Measurements from ENCODE around the gene PIGQ.
"Not testable (repeated sequence)": the region's sequence is repeated elsewhere in the genome, so short reads cannot be mapped to it uniquely, and the experiment has no call there.

Gene PIGQ

DNA sequence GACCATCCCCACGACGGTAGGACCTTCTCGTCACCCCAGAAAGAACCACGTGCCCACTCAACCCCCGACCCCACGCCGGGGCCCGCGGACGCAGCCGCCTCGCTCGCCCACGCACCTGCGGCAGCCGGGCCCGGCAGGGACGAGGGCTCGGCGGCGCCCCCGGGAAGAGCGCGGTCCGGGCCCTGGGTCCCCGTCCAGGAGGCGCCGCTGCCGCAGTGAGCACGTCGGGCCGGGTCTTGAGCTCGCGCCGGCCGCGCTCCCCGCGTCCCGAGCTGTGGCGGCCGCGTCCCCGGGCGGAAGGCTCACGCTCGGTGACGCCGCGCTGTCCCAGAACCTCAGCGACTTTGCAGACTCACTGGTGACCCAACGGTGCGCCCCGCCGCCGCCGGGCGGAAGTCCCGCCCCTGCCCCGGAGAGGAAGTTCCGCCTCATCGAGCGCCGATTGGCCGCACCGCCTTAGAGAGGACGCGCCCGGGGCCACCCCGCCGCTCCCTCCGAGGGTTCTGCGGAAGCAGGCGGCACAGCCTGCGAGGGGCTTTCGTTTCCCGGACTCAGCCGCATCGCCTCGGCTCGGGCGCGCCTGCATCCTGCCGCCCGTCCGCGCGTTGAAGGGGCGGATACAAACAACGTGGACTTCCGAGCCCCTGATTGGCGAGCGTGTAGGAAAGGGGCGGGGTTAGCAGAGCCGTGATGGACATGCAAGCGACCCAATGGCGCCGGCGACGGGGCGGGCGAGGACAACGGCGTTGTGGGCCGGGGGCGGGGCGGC lies 19.3 kb downstream of the PIGQ start:
- peak; percentile 94 for DNase-seq

GRCh38 chr16:589658-590187 lies 20.0 kb downstream of the PIGQ start, which contains the start of gene RAB40C:
TSS of gene RAB40C (plus strand) at chr16:590066. CDS start at chr16:590292, 226 bp downstream.
- peak; percentile 97 for DNase-seq

- no peak for DNase-seq
Measured at GRCh38 chr16:590188-590814, 20.5 kb downstream of the PIGQ start.

- DNase-seq, result no peak
Measured at GRCh38 chr16:590815-591200, 21.0 kb downstream of the PIGQ start.

- no peak for DNase-seq
Measured at GRCh38 chr16:591231-591630, 21.5 kb downstream of the PIGQ start.

- no peak for DNase-seq
Measured at GRCh38 chr16:591892-592517, 22.2 kb downstream of the PIGQ start.

GRCh38 chr16:592518-593306 lies 22.9 kb downstream of the PIGQ start:
- no peak for DNase-seq

DNA sequence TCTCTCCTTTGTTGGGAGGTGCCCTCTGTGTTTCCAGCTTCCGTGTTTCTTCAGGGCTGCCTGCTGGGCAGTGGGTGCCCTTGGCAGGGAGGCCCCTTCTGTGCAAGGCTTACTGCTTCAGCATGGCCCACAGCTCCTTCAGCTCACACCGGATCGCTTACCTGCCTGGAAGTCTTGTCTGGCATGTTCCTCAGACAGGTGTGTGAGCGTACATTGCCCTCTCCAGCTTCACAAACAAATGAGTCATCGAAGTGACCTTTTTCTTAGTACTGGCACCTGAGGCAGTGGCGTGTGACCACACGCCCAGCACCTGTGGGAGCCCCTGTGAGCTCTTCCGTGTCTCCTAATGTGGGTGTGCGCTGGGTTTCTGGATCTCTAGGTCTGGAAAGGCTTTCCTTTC lies 23.6 kb downstream of the PIGQ start:
- DNase-seq, result no peak

GRCh38 chr16:593807-594206 lies 24.0 kb downstream of the PIGQ start:
- no peak for DNase-seq

GRCh38 chr16:595094-595528 lies 25.3 kb downstream of the PIGQ start:
- no peak for DNase-seq

DNA sequence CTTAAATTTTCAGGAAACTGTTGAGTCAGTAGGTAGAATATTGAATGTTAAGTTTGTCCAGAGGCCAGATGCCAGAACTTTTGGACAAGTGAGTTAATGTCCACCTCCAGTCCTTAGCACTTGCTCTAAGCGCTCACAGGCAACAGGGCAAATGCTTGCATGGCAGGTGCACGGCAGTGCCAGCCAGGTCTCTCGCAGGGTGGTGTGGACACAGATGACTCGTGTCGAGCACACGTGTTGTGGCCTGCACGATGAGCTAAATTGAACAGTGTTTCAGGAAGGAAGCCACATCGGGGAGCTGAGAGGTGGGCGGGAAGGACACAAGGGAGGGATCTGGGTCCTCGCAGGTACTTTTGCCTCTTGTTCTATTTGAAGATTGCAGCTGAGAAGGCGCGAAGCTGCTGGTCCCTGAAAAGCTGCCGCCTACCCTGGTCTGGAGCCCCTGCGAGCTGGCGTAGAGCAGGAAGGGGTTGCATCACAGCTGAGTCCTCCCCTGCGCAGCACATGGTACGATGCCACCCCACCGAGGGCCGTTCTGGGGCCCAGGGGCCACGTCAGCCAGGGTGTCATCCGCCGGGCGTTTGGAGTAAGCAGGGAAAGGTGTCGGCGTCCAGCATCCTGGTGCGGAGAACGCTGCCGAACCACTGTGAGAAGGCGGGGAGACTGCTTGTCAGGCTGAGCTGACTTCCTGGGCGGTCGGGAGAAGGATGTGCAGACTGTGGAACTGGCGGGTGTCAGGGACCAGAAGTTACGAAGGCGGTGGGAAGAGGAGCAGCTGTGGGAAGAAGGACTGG lies 26.4 kb downstream of the PIGQ start:
- DNase-seq, result no peak

GRCh38 chr16:596736-597060 lies 26.9 kb downstream of the PIGQ start:
- DNase-seq, result no peak

GRCh38 chr16:597655-598054 lies 27.9 kb downstream of the PIGQ start:
- not testable (repeated sequence) for DNase-seq

- DNase-seq, result no peak
Measured at GRCh38 chr16:598823-599739, 29.3 kb downstream of the PIGQ start.

- DNase-seq, result no peak
Measured at GRCh38 chr16:600781-601180, 31.0 kb downstream of the PIGQ start.

- DNase-seq, result no peak
Measured at GRCh38 chr16:603933-604332, 34.2 kb downstream of the PIGQ start.

GRCh38 chr16:606656-607307 lies 37.0 kb downstream of the PIGQ start:
- no peak for DNase-seq

- DNase-seq, result no peak
Measured at GRCh38 chr16:608019-608418, 38.3 kb downstream of the PIGQ start.

DNA sequence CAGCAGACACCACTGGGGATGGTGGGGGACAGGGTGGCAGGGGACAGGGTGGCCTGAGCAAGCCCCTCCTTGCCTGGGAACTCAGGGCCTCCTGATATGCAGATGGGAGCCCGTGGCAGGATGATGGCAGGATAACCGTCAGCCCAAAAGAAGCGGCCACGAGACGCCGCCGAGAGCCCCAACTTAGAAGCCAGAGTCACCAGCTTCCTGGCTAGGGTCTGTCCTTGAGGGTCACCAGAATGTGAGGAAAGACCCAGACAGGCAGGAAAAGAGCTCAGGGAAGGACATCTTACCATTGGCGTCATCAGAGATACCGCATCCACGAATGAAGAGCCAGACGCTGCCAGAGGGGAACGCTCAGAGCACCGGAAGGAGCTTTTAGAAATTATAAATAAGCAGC lies 39.5 kb downstream of the PIGQ start:
- no peak for DNase-seq

DNA sequence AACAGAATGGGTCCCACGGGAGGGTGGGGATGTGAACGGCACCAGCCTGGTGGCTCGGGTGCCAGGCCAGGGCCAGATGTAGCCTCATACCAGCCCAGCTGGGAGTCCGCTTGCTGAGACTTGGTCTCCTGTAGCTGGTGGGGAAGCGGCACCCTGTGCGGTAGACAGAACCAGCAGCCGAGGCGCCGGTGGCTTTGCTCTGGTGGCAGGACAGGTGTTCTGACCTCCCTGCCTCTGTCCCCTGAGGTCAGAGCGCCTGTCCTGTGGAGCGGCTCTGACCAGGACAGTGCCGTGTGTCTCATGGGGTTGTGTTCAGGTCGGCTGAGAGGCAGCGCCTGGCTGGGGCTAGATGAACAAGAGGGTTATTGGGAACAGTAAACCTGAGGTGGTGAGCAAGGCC lies 40.2 kb downstream of the PIGQ start:
- DNase-seq, result no peak
